Effector memory CD8-positive, alpha-beta T cell (primary cell): Measurements from ENCODE around the gene MTERF2.
"Not testable (repeated sequence)": the region's sequence is repeated elsewhere in the genome, so short reads cannot be mapped to it uniquely, and the experiment has no call there.

ENCODE experiments used
- ATAC-seq: fragments of 150-1000 bp; cut with Tn5 transposase; replicated peaks from 2 replicates; pipeline ENCODE4 v1.10.0; 2021; ENCODE audit warnings: mild to moderate bottlenecking, moderate library complexity
- DNase-seq, 3 experiments: peaks; one replicate each; pipeline ENCODE4 v3.0.0; 2021
- H3K27ac Mint-ChIP-seq, 2 donors: one replicate each; pipeline ENCODE4 v1.8.0; 2022; ENCODE audit warnings: mild to moderate bottlenecking in 2 of 2, mixed read lengths in 2 of 2, moderate library complexity in 2 of 2
- H3K27me3 Mint-ChIP-seq, 2 donors: one replicate each; pipeline ENCODE4 v1.8.0; 2022; ENCODE audit warnings: mixed read lengths in 2 of 2
- H3K36me3 Mint-ChIP-seq: one replicate; pipeline ENCODE4 v1.8.0; 2022; ENCODE audit warnings: mild to moderate bottlenecking, moderate library complexity, mixed read lengths; ENCODE audit not compliant: insufficient read depth
- H3K4me1 Mint-ChIP-seq, 2 donors: one replicate each; pipeline ENCODE4 v1.8.0; 2022; ENCODE audit warnings: low read depth in 2 of 2, mixed read lengths in 2 of 2
- H3K4me3 Mint-ChIP-seq, 2 donors: one replicate each; pipeline ENCODE4 v1.8.0; 2022; ENCODE audit warnings: mild to moderate bottlenecking in 2 of 2, mixed read lengths in 2 of 2, moderate library complexity in 2 of 2
- H3K9me3 Mint-ChIP-seq, 2 donors: one replicate each; pipeline ENCODE4 v1.8.0; 2022; ENCODE audit warnings: mixed read lengths in 2 of 2
- total RNA-seq, 9 experiments: gene quantifications; one replicate each; lab custom pipeline; 2026; lab: John Stamatoyannopoulos, UW

The MTERF2 gene
- total RNA-seq = 4.9 to 21.1 (median 9.4) reads per million in 9 experiments

GRCh38 chr12:106986625-106987389 lies at the start of gene MTERF2:
TSS of gene MTERF2 (minus strand) at chr12:106987146. CDS start at chr12:106978714, 8,432 bp downstream.
- Mint-ChIP-seq H3K36me3 (peaks cover 9% of the 10 kb centered on the region), H3K4me3 (peak within 1 kb of the TSS; percentile 96 to 98), H3K27ac (peak within 1 kb of the TSS; percentile 95 to 98), H3K9me3 (no peaks in the 10 kb centered on the region), H3K27me3 (no peaks in the 10 kb centered on the region), H3K4me1 (peaks cover 34 to 35% of the 10 kb centered on the region in 2 donors)
- DNase-seq (peak; percentile 51 to 63 (median 58)), ATAC-seq (peak; percentile 95)

- peaks cover 0 to 2% of the 10 kb centered on the region in 2 donors for H3K9me3 Mint-ChIP-seq
- ATAC-seq (no peak), DNase-seq (no peak)
- H3K4me3 Mint-ChIP-seq = no peak overlapping the region
- no peak overlapping the region for H3K27ac Mint-ChIP-seq
- H3K4me1 Mint-ChIP-seq = peaks cover 9 to 28% of the 10 kb centered on the region in 2 donors
- H3K27me3 Mint-ChIP-seq = no peaks in the 10 kb centered on the region
- peaks cover 7% of the 10 kb centered on the region for H3K36me3 Mint-ChIP-seq
These were observed 48.8 kb upstream of the MTERF2 start for GRCh38 chr12:107035733-107036132.

- Mint-ChIP-seq H3K9me3 (peaks cover 0 to 2% of the 10 kb centered on the region in 2 donors), H3K27me3 (no peaks in the 10 kb centered on the region), H3K4me3 (no peak overlapping the region), H3K27ac (no peak overlapping the region), H3K36me3 (peaks cover 16% of the 10 kb centered on the region), H3K4me1 (peaks cover 14 to 30% of the 10 kb centered on the region in 2 donors)
- no peak for ATAC-seq
- no peak for DNase-seq
These were observed 47.1 kb upstream of the MTERF2 start for GRCh38 chr12:107033758-107034739.

GRCh38 chr12:107032266-107032665 lies 45.3 kb upstream of the MTERF2 start:
- H3K4me1 Mint-ChIP-seq = peaks cover 19 to 30% of the 10 kb centered on the region in 2 donors
- H3K27me3 Mint-ChIP-seq = no peaks in the 10 kb centered on the region
- ATAC-seq (peak; percentile 24), DNase-seq (peak in 1 of 3 experiments; percentile 3)
- H3K9me3 Mint-ChIP-seq = peaks cover 0 to 2% of the 10 kb centered on the region in 2 donors
- H3K36me3 Mint-ChIP-seq = peaks cover 26% of the 10 kb centered on the region
- peak overlapping the region in 1 of 2 donors; percentile 94 for H3K27ac Mint-ChIP-seq
- peak overlapping the region in 1 of 2 donors; percentile 41 for H3K4me3 Mint-ChIP-seq

GRCh38 chr12:107031061-107031460 lies 44.1 kb upstream of the MTERF2 start:
- H3K27me3 Mint-ChIP-seq = no peaks in the 10 kb centered on the region
- H3K27ac Mint-ChIP-seq = peak overlapping the region; percentile 61 to 94
- DNase-seq = no peak
- ATAC-seq = no peak
- peak overlapping the region in 1 of 2 donors; percentile 26 for H3K4me3 Mint-ChIP-seq
- peaks cover 33% of the 10 kb centered on the region for H3K36me3 Mint-ChIP-seq
- no peaks in the 10 kb centered on the region for H3K9me3 Mint-ChIP-seq
- peaks cover 22 to 34% of the 10 kb centered on the region in 2 donors for H3K4me1 Mint-ChIP-seq

GRCh38 chr12:107029081-107029480 lies 42.1 kb upstream of the MTERF2 start:
- no peak overlapping the region for H3K4me3 Mint-ChIP-seq
- peaks cover 26 to 37% of the 10 kb centered on the region in 2 donors for H3K4me1 Mint-ChIP-seq
- no peaks in the 10 kb centered on the region for H3K9me3 Mint-ChIP-seq
- peak overlapping the region; percentile 42 to 94 for H3K27ac Mint-ChIP-seq
- H3K27me3 Mint-ChIP-seq = no peaks in the 10 kb centered on the region
- peaks cover 34% of the 10 kb centered on the region for H3K36me3 Mint-ChIP-seq
- DNase-seq (no peak), ATAC-seq (no peak)

GRCh38 chr12:107027636-107028053 lies 40.7 kb upstream of the MTERF2 start:
- peak overlapping the region; percentile 43 to 48 for H3K4me3 Mint-ChIP-seq
- H3K27me3 Mint-ChIP-seq = no peaks in the 10 kb centered on the region
- peaks cover 31% of the 10 kb centered on the region for H3K36me3 Mint-ChIP-seq
- H3K4me1 Mint-ChIP-seq = peaks cover 28 to 31% of the 10 kb centered on the region in 2 donors
- DNase-seq = peak; percentile 7 to 38 (median 18)
- H3K9me3 Mint-ChIP-seq = no peaks in the 10 kb centered on the region
- H3K27ac Mint-ChIP-seq = peak overlapping the region; percentile 94 to 98
- peak; percentile 91 for ATAC-seq

- Mint-ChIP-seq H3K9me3 (no peaks in the 10 kb centered on the region), H3K36me3 (peaks cover 27% of the 10 kb centered on the region), H3K4me1 (peaks cover 26 to 31% of the 10 kb centered on the region in 2 donors), H3K27me3 (no peaks in the 10 kb centered on the region), H3K4me3 (peak overlapping the region; percentile 43 to 48), H3K27ac (peak overlapping the region; percentile 94 to 98)
- DNase-seq (no peak), ATAC-seq (peak; percentile 39)
These were observed 40.1 kb upstream of the MTERF2 start for GRCh38 chr12:107026806-107027635.

GRCh38 chr12:107026356-107026755 lies 39.4 kb upstream of the MTERF2 start:
- not testable (repeated sequence) for DNase-seq, ATAC-seq, H3K4me3 Mint-ChIP-seq, H3K9me3 Mint-ChIP-seq, H3K27me3 Mint-ChIP-seq
- Mint-ChIP-seq H3K4me1 (peaks cover 22 to 27% of the 10 kb centered on the region in 2 donors), H3K36me3 (peaks cover 27% of the 10 kb centered on the region), H3K27ac (peak overlapping the region; percentile 94 to 98)

- peak overlapping the region; percentile 94 to 98 for H3K27ac Mint-ChIP-seq
- no peaks in the 10 kb centered on the region for H3K9me3 Mint-ChIP-seq
- ATAC-seq = no peak
- no peaks in the 10 kb centered on the region for H3K27me3 Mint-ChIP-seq
- no peak for DNase-seq
- no peak overlapping the region for H3K4me3 Mint-ChIP-seq
- H3K36me3 Mint-ChIP-seq = peaks cover 27% of the 10 kb centered on the region
- peaks cover 17 to 20% of the 10 kb centered on the region in 2 donors for H3K4me1 Mint-ChIP-seq
These were observed 38.7 kb upstream of the MTERF2 start for GRCh38 chr12:107025671-107026070.

GRCh38 chr12:107019546-107019945 lies 32.6 kb upstream of the MTERF2 start:
- Mint-ChIP-seq H3K4me3 (no peak overlapping the region), H3K4me1 (peaks cover 0 to 2% of the 10 kb centered on the region in 2 donors), H3K27me3 (no peaks in the 10 kb centered on the region), H3K9me3 (no peaks in the 10 kb centered on the region), H3K36me3 (peaks cover 11% of the 10 kb centered on the region), H3K27ac (no peak overlapping the region)
- no peak for DNase-seq
- no peak for ATAC-seq

- no peaks in the 10 kb centered on the region for H3K4me1 Mint-ChIP-seq
- H3K36me3 Mint-ChIP-seq = peaks cover 13% of the 10 kb centered on the region
- H3K27me3 Mint-ChIP-seq = no peaks in the 10 kb centered on the region
- no peak overlapping the region for H3K4me3 Mint-ChIP-seq
- ATAC-seq (no peak), DNase-seq (no peak)
- H3K9me3 Mint-ChIP-seq = no peaks in the 10 kb centered on the region
- H3K27ac Mint-ChIP-seq = no peak overlapping the region
These were observed 30.1 kb upstream of the MTERF2 start for GRCh38 chr12:107017042-107017441.
